ENCODE measurements around the gene PLCB3. TPM values are rescaled to one million over a fixed set of nuclear protein-coding genes. Genes with fewer than 3 reads are reported as not detected.

The PLCB3 gene
- total and polyA plus RNA-seq, 10 of the 15 experiments (the other 5 are each of a cell fraction or from before 2014, with no cell fraction given) = 0.03 to 10.3 (median 3.3) TPM

- TF ChIP-seq, protein P1, sequence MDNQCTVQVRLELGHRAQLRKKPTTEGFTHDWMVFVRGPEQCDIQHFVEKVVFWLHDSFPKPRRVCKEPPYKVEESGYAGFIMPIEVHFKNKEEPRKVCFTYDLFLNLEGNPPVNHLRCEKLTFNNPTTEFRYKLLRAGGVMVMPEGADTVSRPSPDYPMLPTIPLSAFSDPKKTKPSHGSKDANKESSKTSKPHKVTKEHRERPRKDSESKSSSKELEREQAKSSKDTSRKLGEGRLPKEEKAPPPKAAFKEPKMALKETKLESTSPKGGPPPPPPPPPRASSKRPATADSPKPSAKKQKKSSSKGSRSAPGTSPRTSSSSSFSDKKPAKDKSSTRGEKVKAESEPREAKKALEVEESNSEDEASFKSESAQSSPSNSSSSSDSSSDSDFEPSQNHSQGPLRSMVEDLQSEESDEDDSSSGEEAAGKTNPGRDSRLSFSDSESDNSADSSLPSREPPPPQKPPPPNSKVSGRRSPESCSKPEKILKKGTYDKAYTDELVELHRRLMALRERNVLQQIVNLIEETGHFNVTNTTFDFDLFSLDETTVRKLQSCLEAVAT (IDR thresholded peaks at IDR 0.05) = peak; percentile 79
- TF ChIP-seq SREBF1 (IDR thresholded peaks at IDR 0.05; ENCODE audit: low read length) (no peak), BHLHE40 (IDR thresholded peaks at IDR 0.05; ENCODE audit: borderline replicate concordance in 1 of 2, low read depth in 2 of 2, low read length in 1 of 2) (peak; percentile 94 to 96), CEBPB (IDR thresholded peaks at IDR 0.05; ENCODE audit: borderline replicate concordance in 1 of 2, low read depth in 2 of 2, low read length in 2 of 2) (no peak), NRF1 (conservative IDR thresholded peaks at IDR 0.05; ENCODE audit: low read depth, low read length) (no peak), ZNF384 (IDR thresholded peaks at IDR 0.05; ENCODE audit: borderline replicate concordance, low read depth, low read length) (peak; percentile 81), RELB (IDR thresholded peaks at IDR 0.05; ENCODE audit: low read depth) (peak; percentile 55; the same call in 1 of the 2 replicates), POLR2AphosphoS5 (IDR thresholded peaks at IDR 0.05; ENCODE audit: low read length) (peak; percentile 97), RELA (IDR thresholded peaks at IDR 0.05; ENCODE audit: borderline replicate concordance, partially characterized antibody) (no peak), FOXM1 (IDR thresholded peaks at IDR 0.05; ENCODE audit: low read depth, low read length) (peak; percentile 40; the same call in 1 of the 2 replicates), TCF12 (IDR thresholded peaks at IDR 0.05; ENCODE audit: low read depth, low read length) (peak; percentile 5; the same call in 1 of the 2 replicates), PML (IDR thresholded peaks at IDR 0.05; ENCODE audit: low read length) (peak; percentile 95), YY1 (IDR thresholded peaks at IDR 0.05; ENCODE audit: low read depth, low read length) (peak; percentile 40; the same call in 1 of the 2 replicates), SMC3 (IDR thresholded peaks at IDR 0.05; ENCODE audit: borderline replicate concordance, low read length) (no peak), MEF2B (IDR thresholded peaks at IDR 0.05; ENCODE audit: partially characterized antibody, poor library complexity, severe bottlenecking) (no peak)
- TF ChIP-seq, protein P2, sequence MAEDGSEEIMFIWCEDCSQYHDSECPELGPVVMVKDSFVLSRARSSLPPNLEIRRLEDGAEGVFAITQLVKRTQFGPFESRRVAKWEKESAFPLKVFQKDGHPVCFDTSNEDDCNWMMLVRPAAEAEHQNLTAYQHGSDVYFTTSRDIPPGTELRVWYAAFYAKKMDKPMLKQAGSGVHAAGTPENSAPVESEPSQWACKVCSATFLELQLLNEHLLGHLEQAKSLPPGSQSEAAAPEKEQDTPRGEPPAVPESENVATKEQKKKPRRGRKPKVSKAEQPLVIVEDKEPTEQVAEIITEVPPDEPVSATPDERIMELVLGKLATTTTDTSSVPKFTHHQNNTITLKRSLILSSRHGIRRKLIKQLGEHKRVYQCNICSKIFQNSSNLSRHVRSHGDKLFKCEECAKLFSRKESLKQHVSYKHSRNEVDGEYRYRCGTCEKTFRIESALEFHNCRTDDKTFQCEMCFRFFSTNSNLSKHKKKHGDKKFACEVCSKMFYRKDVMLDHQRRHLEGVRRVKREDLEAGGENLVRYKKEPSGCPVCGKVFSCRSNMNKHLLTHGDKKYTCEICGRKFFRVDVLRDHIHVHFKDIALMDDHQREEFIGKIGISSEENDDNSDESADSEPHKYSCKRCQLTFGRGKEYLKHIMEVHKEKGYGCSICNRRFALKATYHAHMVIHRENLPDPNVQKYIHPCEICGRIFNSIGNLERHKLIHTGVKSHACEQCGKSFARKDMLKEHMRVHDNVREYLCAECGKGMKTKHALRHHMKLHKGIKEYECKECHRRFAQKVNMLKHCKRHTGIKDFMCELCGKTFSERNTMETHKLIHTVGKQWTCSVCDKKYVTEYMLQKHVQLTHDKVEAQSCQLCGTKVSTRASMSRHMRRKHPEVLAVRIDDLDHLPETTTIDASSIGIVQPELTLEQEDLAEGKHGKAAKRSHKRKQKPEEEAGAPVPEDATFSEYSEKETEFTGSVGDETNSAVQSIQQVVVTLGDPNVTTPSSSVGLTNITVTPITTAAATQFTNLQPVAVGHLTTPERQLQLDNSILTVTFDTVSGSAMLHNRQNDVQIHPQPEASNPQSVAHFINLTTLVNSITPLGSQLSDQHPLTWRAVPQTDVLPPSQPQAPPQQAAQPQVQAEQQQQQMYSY (CRISPR knock-in tag; IDR thresholded peaks at IDR 0.05) = no peak
- TF ChIP-seq, protein P3, sequence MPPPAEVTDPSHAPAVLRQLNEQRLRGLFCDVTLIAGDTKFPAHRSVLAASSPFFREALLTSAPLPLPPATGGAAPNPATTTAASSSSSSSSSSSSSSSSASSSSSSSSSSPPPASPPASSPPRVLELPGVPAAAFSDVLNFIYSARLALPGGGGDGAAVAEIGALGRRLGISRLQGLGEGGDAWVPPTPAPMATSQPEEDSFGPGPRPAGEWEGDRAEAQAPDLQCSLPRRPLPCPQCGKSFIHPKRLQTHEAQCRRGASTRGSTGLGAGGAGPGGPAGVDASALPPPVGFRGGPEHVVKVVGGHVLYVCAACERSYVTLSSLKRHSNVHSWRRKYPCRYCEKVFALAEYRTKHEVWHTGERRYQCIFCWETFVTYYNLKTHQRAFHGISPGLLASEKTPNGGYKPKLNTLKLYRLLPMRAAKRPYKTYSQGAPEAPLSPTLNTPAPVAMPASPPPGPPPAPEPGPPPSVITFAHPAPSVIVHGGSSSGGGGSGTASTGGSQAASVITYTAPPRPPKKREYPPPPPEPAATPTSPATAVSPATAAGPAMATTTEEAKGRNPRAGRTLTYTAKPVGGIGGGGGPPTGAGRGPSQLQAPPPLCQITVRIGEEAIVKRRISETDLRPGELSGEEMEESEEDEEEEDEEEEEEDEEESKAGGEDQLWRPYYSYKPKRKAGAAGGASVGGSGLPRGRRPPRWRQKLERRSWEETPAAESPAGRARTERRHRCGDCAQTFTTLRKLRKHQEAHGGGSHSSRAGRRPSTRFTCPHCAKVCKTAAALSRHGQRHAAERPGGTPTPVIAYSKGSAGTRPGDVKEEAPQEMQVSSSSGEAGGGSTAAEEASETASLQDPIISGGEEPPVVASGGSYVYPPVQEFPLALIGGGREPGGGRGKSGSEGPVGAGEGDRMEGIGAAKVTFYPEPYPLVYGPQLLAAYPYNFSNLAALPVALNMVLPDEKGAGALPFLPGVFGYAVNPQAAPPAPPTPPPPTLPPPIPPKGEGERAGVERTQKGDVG (CRISPR knock-in tag; IDR thresholded peaks at IDR 0.05) = no peak
- TF ChIP-seq, protein P4, sequence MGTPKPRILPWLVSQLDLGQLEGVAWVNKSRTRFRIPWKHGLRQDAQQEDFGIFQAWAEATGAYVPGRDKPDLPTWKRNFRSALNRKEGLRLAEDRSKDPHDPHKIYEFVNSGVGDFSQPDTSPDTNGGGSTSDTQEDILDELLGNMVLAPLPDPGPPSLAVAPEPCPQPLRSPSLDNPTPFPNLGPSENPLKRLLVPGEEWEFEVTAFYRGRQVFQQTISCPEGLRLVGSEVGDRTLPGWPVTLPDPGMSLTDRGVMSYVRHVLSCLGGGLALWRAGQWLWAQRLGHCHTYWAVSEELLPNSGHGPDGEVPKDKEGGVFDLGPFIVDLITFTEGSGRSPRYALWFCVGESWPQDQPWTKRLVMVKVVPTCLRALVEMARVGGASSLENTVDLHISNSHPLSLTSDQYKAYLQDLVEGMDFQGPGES (IDR thresholded peaks at IDR 0.05) = no peak
Observed at GRCh38 chr11:64317325-64317960, 66.1 kb downstream of the PLCB3 start, which contains the start of gene TRMT112 (continued).
